HG02623 (cell line): ENCODE data around the gene SGO2.
"Not testable (repeated sequence)": the region's sequence is repeated elsewhere in the genome, so short reads cannot be mapped to it uniquely, and the experiment has no call there.

Source experiments
- ATAC-seq: cut with Tn5 transposase; IDR thresholded peaks from one replicate; pipeline ENCODE4 v1.9.1; 2021; ENCODE audit warnings: moderate library complexity; ENCODE audit not compliant: unreplicated experiment

SGO2 gene

GRCh38 chr2:200593905-200594304 lies 67.9 kb downstream of the SGO2 start:
- no peak for ATAC-seq

DNA sequence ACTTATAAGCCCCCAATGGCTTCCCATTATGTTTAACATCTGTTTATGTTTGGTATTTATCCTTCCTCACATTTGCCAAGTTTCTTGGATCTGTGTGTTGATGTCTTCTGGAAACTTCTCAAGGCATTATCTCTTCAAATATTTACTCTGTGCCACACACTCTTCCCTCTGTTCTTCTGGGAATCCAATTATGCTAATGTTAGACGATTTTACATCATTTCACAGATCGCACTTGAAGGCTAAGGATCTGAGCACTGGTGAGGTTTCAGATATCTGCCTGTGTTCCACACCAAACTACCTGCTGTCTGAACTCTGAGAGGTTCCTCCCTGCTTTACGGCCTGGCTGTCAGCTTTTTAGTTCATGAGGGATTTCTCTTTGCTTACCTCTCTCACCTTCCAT lies 69.9 kb downstream of the SGO2 start:
- ATAC-seq: no peak

DNA sequence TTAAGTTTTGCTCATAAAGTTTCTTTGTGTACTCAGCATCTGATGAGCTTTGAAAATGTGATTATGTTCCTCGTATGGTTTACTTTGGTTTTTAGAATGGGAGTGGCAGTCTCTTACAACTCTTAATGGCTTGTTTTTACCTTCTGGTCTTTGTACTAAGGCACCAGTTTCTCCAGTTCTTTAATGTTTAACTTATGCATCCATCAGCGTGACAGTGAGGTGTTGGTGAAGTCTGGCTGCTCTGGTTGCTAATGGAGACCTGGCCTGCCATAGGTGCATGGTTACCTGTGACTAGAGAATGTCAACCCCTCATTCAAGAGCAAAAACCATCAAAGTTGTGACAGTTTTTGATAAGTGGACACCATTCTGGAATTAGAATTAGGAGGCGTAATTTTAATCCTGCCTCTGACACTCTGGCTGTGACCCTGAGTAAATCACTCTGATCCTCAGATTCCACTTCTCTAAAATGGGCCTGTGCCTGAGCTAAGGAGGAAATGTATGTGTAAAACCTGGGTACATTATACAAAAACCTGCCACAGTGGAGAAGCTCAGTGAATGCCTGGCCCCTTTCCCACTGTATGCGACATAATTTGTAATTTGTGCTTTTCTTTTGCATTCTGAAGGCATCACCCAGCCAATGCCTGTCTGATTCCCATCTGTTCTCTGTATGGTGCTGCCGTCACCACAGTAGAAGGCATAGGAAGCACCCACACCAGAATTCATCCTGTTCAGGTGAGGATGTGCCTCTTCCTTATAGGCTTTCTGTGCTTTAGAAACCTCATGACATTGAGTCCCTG lies 71.0 kb downstream of the SGO2 start:
- ATAC-seq: no peak

GRCh38 chr2:200599206-200599605 lies 73.2 kb downstream of the SGO2 start:
- no peak for ATAC-seq

- ATAC-seq: no peak
Observed at GRCh38 chr2:200600549-200601225, 74.7 kb downstream of the SGO2 start.

- ATAC-seq: no peak
Observed at GRCh38 chr2:200602584-200602983, 76.6 kb downstream of the SGO2 start.

- ATAC-seq: no peak
Observed at GRCh38 chr2:200603972-200604371, 78.0 kb downstream of the SGO2 start.

DNA sequence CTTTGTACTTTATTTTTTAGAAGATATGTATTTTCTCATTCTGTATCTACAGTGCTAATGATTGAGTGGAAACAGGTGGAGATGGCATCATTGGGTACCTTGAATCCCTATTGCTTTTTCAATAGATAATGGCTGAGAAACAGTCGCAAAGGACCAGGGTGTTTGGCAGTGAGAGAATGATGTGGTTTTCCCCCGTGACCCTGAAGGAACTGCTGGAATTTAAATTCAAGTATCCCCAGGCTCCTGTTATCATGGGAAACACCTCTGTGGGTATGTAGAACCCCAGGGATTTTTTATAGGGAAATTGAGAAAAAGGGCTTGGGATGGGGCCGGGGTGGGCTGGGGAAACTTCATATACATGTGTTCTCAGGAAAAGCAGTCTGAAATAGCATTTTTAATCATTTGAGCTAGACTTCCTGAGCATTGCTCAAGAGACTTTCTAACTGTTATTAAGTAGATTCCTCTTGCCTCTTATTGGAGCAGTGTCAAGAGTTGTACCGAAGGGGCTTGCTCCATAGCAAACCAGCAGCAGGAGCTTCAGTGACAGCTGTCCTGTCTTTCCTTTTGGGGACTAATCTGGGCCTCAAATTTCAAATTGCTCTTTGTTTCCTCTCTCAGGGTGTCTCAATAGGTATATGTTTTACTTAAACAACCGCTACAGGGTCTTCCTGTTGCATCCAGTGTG lies 78.7 kb downstream of the SGO2 start:
- no peak for ATAC-seq

DNA sequence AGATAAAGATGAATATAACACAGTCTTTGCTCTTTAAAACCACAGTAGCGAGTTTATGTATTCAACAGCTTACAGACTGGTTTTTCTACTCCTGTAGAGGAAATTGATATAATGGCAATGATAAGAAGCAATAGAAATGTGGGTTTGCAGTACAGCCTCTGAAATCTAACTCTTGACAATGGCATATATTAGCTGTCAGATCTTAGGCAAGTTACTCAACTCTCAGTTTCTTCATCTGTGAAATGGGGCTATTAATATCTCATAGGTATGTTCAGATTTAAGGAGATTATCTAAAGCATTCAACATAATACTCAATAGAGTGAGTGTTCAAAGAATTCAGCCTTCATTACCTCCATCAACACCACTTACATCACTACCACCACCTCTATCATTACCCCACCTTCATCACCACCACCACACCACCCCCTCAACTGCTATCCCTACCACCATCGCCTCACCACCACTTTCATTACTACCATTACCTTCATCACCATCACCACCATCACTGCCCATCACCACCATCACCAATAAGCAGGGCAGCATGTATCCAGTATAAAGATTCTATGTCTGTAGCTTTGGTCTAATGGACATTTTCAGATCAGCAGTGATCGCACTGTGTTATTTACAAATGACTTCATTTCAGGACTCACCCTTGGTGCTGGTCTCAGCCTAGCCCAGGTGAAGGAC lies 82.5 kb downstream of the SGO2 start:
- no peak for ATAC-seq

DNA sequence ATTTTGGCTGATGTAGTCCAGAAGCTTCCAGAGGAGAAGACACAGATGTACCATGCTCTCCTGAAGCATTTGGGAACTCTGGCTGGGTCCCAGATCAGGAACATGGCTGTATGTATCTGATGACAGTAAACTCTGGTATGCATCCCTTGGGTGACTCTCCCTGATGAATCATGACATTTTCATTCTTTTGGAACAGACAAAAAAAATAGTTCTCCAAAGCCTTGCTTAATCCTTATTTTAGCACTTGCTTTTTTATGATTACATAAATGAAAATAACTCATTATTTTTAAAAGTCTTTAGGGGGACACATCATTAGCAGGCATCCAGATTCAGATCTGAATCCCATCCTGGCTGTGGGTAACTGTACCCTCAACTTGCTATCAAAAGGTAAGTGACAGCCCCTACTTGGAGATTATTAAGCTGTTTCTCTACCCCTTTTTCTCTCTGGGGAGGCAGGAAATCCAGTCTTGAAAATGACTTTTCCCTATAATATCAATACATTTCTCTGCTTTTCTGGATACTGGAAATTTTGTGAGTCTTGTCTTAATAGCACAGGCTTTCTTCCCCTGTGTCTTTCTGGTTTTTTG lies 83.1 kb downstream of the SGO2 start:
- ATAC-seq: no peak

DNA sequence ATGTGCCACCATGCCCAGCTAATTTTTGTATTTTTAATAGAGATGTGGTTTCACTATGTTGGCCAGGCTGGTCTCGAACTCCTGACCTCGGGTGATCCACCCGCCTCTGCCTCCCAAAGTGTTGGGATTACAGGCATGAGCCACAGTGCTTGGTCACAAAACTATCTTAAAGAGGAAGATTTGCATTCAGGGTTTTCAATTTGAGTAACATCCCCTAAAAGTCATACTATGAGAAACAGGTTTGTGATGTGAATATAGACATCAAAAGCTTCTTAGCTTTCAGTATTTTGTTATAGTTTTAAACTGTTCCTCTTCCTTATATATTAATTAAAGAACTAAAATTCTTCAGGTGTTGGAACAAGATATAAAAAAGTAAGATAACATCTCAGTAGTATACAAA lies 84.2 kb downstream of the SGO2 start:
- not testable (repeated sequence) for ATAC-seq

GRCh38 chr2:200613692-200614091 lies 87.7 kb downstream of the SGO2 start:
- no peak for ATAC-seq

- no peak for ATAC-seq
Observed at GRCh38 chr2:200614249-200614648, 88.2 kb downstream of the SGO2 start.

DNA sequence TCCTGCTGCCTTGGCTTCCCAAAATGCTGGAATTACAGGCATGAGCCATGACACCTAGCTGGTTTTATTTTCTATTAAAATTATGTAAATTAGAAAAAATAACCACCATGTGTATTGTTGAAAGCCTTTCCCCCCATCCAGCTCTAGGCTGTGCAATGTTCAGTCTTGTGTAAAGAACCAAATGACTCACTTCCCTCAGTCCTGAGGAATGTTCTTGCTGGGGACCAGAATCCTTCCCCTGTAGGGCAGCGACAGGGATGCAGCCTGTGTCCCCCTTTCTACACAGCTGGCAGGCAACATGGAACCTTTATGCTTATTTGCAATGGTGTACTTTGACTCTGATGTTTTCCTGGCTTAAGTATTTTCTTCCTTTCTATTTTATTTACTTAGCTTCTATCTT lies 89.2 kb downstream of the SGO2 start:
- no peak for ATAC-seq

GRCh38 chr2:200616193-200616592 lies 90.2 kb downstream of the SGO2 start:
- ATAC-seq: no peak

GRCh38 chr2:200616656-200617055 lies 90.6 kb downstream of the SGO2 start:
- no peak for ATAC-seq

GRCh38 chr2:200617156-200618053 lies 91.4 kb downstream of the SGO2 start:
- ATAC-seq: no peak

- ATAC-seq: no peak
Observed at GRCh38 chr2:200618054-200618419, 92.0 kb downstream of the SGO2 start.

DNA sequence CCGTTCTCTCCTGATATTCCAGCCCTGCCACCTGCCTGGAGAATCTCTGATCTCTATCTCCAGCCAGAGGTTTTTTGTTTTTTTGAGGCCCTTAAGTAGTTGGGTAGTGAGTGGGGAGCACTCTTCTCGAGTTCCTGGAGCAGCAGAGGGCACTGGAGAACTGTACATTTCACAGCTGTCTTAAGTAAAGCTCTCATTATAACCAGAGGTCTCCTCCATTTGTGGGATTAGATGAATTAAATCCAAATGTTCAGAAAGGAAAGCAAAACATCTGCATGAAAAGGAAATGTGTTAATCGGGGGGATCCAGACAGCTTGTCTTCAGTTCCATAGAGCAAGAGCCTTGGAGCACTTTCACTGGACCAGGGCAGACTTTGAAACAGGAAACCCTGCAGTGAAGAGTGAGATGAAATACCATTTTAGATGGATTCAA lies 92.6 kb downstream of the SGO2 start:
- no peak for ATAC-seq

GRCh38 chr2:200619279-200619678 lies 93.3 kb downstream of the SGO2 start:
- no peak for ATAC-seq
